NT2/D1 (cell line): ENCODE measurements around the gene ALOXE3.

Experiments used
- SUZ12 ChIP-seq: IDR thresholded peaks from 2 replicates; pipeline ENCODE4 v1.6.1; 2011; ENCODE audit not compliant: insufficient read length, insufficient read depth; ENCODE audit errors: extremely low read depth
- YY1 ChIP-seq: IDR thresholded peaks from 2 replicates; pipeline ENCODE4 v1.6.1; 2011; ENCODE audit not compliant: insufficient read length, insufficient read depth
- ZNF274 ChIP-seq: IDR thresholded peaks from 2 replicates; pipeline ENCODE4 v1.6.1; 2011; ENCODE audit warnings: mild to moderate bottlenecking, low read depth, low read length

- no peak for TF ChIP-seq YY1
- TF ChIP-seq SUZ12, result no peak
- TF ChIP-seq ZNF274, result no peak
These were observed 5.5 kb upstream of the ALOXE3 start, which contains the start of gene HES7 for GRCh38 chr17:8123695-8124349.
